CD4-positive, alpha-beta T cell (primary cell): ENCODE data around the gene CPLANE2. TPM values are rescaled to one million over a fixed set of nuclear protein-coding genes. Genes with fewer than 3 reads are reported as not detected.

Source experiments
- ATAC-seq: fragments of 200-7000 bp; cut with Tn5 transposase; one replicate; pipeline ENCODE4 v1.10.0; 2022; ENCODE audit warnings: mild to moderate bottlenecking; ENCODE audit not compliant: poor library complexity
- CTCF ChIA-PET: fragments of 350-600 bp; sonication (Branson Sonifier 250); formaldehyde crosslinking; loops from one replicate; lab custom pipeline; 2021; ENCODE audit warnings: antibody characterized with exemption, inconsistent platforms; lab: Charles Lee
- POLR2A ChIA-PET: fragments of 350-600 bp; sonication (Branson Sonifier 250); formaldehyde crosslinking; loops from one replicate; lab custom pipeline; 2021; ENCODE audit warnings: antibody characterized with exemption, inconsistent platforms; lab: Charles Lee
- DNase-seq, 14 experiments: peaks; one replicate each; pipeline ENCODE4 v3.0.0-alpha.2; 2013 to 2020; ENCODE audit warnings: mixed read lengths in 2 of 14
- H3K27ac ChIP-seq, 2 donors: one replicate each; pipeline versions ENCODE4 v1.5.1 to v1.7.0; 2013; ENCODE audit warnings: low read length in 2 of 2, low read depth in 1 of 2, mild to moderate bottlenecking in 1 of 2
- H3K27me3 ChIP-seq, 2 experiments: 1 replicate in 1 of 2; 2 replicates in 1 of 2; pipeline versions ENCODE4 v1.6.1 to v1.7.0; 2013; ENCODE audit warnings: low read length in 2 of 2, control low read depth in 1 of 2, mild to moderate bottlenecking in 1 of 2, moderate library complexity in 1 of 2; ENCODE audit not compliant: insufficient read depth in 2 of 2, control insufficient read depth in 1 of 2
- H3K36me3 ChIP-seq: one replicate; pipeline ENCODE4 v1.6.1; 2013; ENCODE audit warnings: low read length, control low read depth; ENCODE audit not compliant: insufficient read depth
- H3K4me1 ChIP-seq: one replicate; pipeline ENCODE4 v1.6.1; 2013; ENCODE audit warnings: low read length, control low read depth; ENCODE audit not compliant: insufficient read depth
- H3K4me3 ChIP-seq: one replicate; pipeline ENCODE4 v1.5.1; 2013; ENCODE audit warnings: mild to moderate bottlenecking, low read length, moderate library complexity
- H3K9me3 ChIP-seq, 2 experiments: 1 replicate in 1 of 2; 2 replicates in 1 of 2; pipeline versions ENCODE4 v1.6.1 to v1.7.0; 2013; ENCODE audit warnings: low read length in 2 of 2, mild to moderate bottlenecking in 2 of 2, control low read depth in 1 of 2, moderate library complexity in 1 of 2; ENCODE audit not compliant: control insufficient read depth in 1 of 2, insufficient read depth in 1 of 2
- H3K27ac Mint-ChIP-seq: one replicate; pipeline ENCODE4 v1.8.0; 2020; ENCODE audit warnings: mixed read lengths
- H3K27me3 Mint-ChIP-seq: one replicate; pipeline ENCODE4 v1.8.0; 2021; ENCODE audit warnings: mixed read lengths
- H3K36me3 Mint-ChIP-seq: one replicate; pipeline ENCODE4 v1.8.0; 2021; ENCODE audit warnings: low read depth, mixed read lengths
- H3K4me1 Mint-ChIP-seq: one replicate; pipeline ENCODE4 v1.8.0; 2021; ENCODE audit warnings: low read depth, mixed read lengths
- H3K4me3 Mint-ChIP-seq: one replicate; pipeline ENCODE4 v1.8.0; 2020; ENCODE audit warnings: mild to moderate bottlenecking, mixed read lengths
- H3K9me3 Mint-ChIP-seq: one replicate; pipeline ENCODE4 v1.8.0; 2020; ENCODE audit warnings: mixed read lengths
- CTCF ChIP-seq: fragments of 200-600 bp; IDR thresholded peaks from one replicate; pipeline ENCODE4 v1.8.0; 2022; ENCODE audit warnings: antibody characterized with exemption, mild to moderate bottlenecking
- intact Hi-C, 2 experiments: fragments of 100-400 bp; cut with DNase I in 1 of 2; cut with micrococcal nuclease in 1 of 2; formaldehyde crosslinking; loops; one replicate each; pipeline versions ENCODE4 v1.15.1 to v1.9.0; 2023 to 2025; cut with DNase I, micrococcal nuclease
- total RNA-seq, 174 experiments: library from RNA in 2 of 174; stranded (reverse) in 2 of 174; gene quantifications; one replicate each; pipeline ENCODE4 v1.2.3 and lab custom pipeline; 2021 to 2026

Gene CPLANE2
- total RNA-seq, 2 experiments from 2014 or later, result 5.3 to 8.4 TPM

GRCh38 chr1:16229976-16230740, 6.8 kb downstream of the CPLANE2 start:
- Histone ChIP-seq H3K27ac (no peak overlapping the region), H3K9me3 (peaks cover 5 to 23% of the 10 kb centered on the region in 2 experiments), H3K27me3 (peaks cover 33 to 34% of the 10 kb centered on the region in 2 experiments), H3K36me3 (peaks cover 7% of the 10 kb centered on the region), H3K4me1 (peaks cover 18% of the 10 kb centered on the region), H3K4me3 (no peak overlapping the region)
- Mint-ChIP-seq H3K27ac (no peak overlapping the region), H3K4me3 (no peak overlapping the region), H3K36me3 (peaks cover 3% of the 10 kb centered on the region), H3K27me3 (peaks cover 35% of the 10 kb centered on the region), H3K4me1 (peaks cover 3% of the 10 kb centered on the region), H3K9me3 (no peaks in the 10 kb centered on the region)
- intact Hi-C loops, result loop anchor here in 1 of 2 experiments (10.0 kb wide), 1 partner anchor 135 kb away; the partner anchor contains the start of gene SZRD1
- no peak for DNase-seq
- no peak for ATAC-seq
- POLR2A ChIA-PET, result no interaction called here
- TF ChIP-seq CTCF, result no peak
- CTCF ChIA-PET, result no interaction called here

- H3K27ac ChIP-seq, result no peak overlapping the region
- POLR2A ChIA-PET, result interaction anchor here (1.2 kb wide), 1 partner anchor 20 kb away, joined by 3 read pairs; no protein-coding TSS in a partner anchor
- intact Hi-C loops, result no loop called here
- Mint-ChIP-seq H3K4me1 (no peaks in the 10 kb centered on the region), H3K27me3 (peaks cover 46% of the 10 kb centered on the region), H3K4me3 (no peak overlapping the region), H3K36me3 (no peaks in the 10 kb centered on the region), H3K9me3 (no peaks in the 10 kb centered on the region), H3K27ac (no peak overlapping the region)
- peaks cover under 1% of the 10 kb centered on the region for H3K36me3 ChIP-seq
- H3K9me3 ChIP-seq, result peaks cover 5 to 23% of the 10 kb centered on the region in 2 experiments
- no peak for DNase-seq
- H3K4me3 ChIP-seq, result no peak overlapping the region
- peaks cover 33 to 34% of the 10 kb centered on the region in 2 experiments for H3K27me3 ChIP-seq
- TF ChIP-seq CTCF, result no peak
- no peak for ATAC-seq
- peaks cover 18% of the 10 kb centered on the region for H3K4me1 ChIP-seq
- CTCF ChIA-PET, result no interaction called here
Measured at GRCh38 chr1:16226490-16227179, 10.3 kb downstream of the CPLANE2 start.

- Mint-ChIP-seq H3K27me3 (peaks cover 46% of the 10 kb centered on the region), H3K9me3 (no peaks in the 10 kb centered on the region), H3K4me1 (no peaks in the 10 kb centered on the region), H3K4me3 (no peak overlapping the region), H3K36me3 (no peaks in the 10 kb centered on the region), H3K27ac (no peak overlapping the region)
- intact Hi-C loops, result no loop called here
- Histone ChIP-seq H3K4me3 (no peak overlapping the region), H3K27ac (no peak overlapping the region), H3K27me3 (peaks cover 33 to 34% of the 10 kb centered on the region in 2 experiments), H3K9me3 (peaks cover 5 to 23% of the 10 kb centered on the region in 2 experiments), H3K4me1 (peaks cover 18% of the 10 kb centered on the region), H3K36me3 (no peaks in the 10 kb centered on the region)
- POLR2A ChIA-PET, result interaction anchor here (1.0 to 1.2 kb wide), 2 partner anchors 9 to 19 kb away, joined by 3 to 4 read pairs; no protein-coding TSS in a partner anchor
- CTCF ChIA-PET, result no interaction called here
- no peak for ATAC-seq
- DNase-seq, result no peak
- no peak for TF ChIP-seq CTCF
Measured at GRCh38 chr1:16226129-16226489, 10.9 kb downstream of the CPLANE2 start.
